H1 (cell line): ENCODE data around the gene TNFAIP2. TPM values are rescaled to one million over a fixed set of nuclear protein-coding genes. Genes with fewer than 3 reads are reported as not detected.

Source experiments
- polyA plus RNA-seq, 7 experiments: library from polyadenylated mRNA; depleted of rRNA in 3 of 7; stranded (reverse) in 5 of 7; unstranded in 2 of 7; fragments of >200 nt in 5 of 7; fragments of 200-250 nt in 2 of 7; gene quantifications; 1 replicate in 5 of 7; 2 replicates in 1 of 7; 4 replicates in 1 of 7; pipeline versions ENCODE4 v1.2.1 to v1.2.3, GENCODE V29; 2011 to 2013; ENCODE audit warnings: missing spikeins in 2 of 7, mixed read lengths in 2 of 7
- total RNA-seq: library from RNA; stranded (reverse); fragmentation: NEBNext Ultra II Directional; extraction: Animal tissue kit (Norgen Biotek cat#: 25700); gene quantifications from 2 replicates; pipeline ENCODE4 v1.2.1, GENCODE V29; 2021
- TF ChIP-seq, protein P1 (sequence below): IDR thresholded peaks from 2 replicates; pipeline ENCODE4 v1.6.1; 2012; ENCODE audit warnings: low read length, inconsistent platforms

TNFAIP2 gene
- total and polyA plus RNA-seq, 2 of the 8 experiments (the other 6 are each of a cell fraction or from before 2014, with no cell fraction given) = 28.3 to 34.5 TPM

GRCh38 chr14:103121121-103121845, 2.0 kb upstream of the TNFAIP2 start (continued):
- TF ChIP-seq, protein P1, sequence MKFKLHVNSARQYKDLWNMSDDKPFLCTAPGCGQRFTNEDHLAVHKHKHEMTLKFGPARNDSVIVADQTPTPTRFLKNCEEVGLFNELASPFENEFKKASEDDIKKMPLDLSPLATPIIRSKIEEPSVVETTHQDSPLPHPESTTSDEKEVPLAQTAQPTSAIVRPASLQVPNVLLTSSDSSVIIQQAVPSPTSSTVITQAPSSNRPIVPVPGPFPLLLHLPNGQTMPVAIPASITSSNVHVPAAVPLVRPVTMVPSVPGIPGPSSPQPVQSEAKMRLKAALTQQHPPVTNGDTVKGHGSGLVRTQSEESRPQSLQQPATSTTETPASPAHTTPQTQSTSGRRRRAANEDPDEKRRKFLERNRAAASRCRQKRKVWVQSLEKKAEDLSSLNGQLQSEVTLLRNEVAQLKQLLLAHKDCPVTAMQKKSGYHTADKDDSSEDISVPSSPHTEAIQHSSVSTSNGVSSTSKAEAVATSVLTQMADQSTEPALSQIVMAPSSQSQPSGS = no peak
